SK-N-SH (cell line): ENCODE results near the gene ERC2. TPM values are rescaled to one million over a fixed set of nuclear protein-coding genes. Genes with fewer than 3 reads are reported as not detected.

Source experiments
- CTCF ChIA-PET: fragments of 300-600, 350-600 bp; formaldehyde crosslinking; extraction: SDS; loops from one replicate; lab custom pipeline; 2021; lab: Yijun Ruan, JAX
- POLR2A ChIA-PET: fragments of 350-600 bp; sonication (Branson Sonifier 250); formaldehyde crosslinking; extraction: SDS; loops from one replicate; lab custom pipeline; 2020; ENCODE audit warnings: antibody characterized with exemption, inconsistent platforms; lab: Yijun Ruan, JAX
- DNase-seq: peaks from one replicate; pipeline ENCODE4 v3.0.0; 2012
- H2AFZ ChIP-seq: fragments of 200-600 bp; sonication (generic); 2 replicates; pipeline ENCODE4 v1.8.1; 2016; ENCODE audit warnings: antibody characterized with exemption, mild to moderate bottlenecking, low read depth
- H3F3A ChIP-seq: fragments of 200-600 bp; sonication (generic); replicated peaks from 2 replicates; pipeline ENCODE3; 2016; ENCODE audit warnings: antibody characterized with exemption, mild to moderate bottlenecking; ENCODE audit not compliant: insufficient read depth
- H3K27ac ChIP-seq, 2 experiments: fragments of 200-500 bp in 1 of 2; fragments of 200-600 bp in 1 of 2; sonication (Bioruptor generic) in 1 of 2; sonication (generic), shearing (Covaris generic) in 1 of 2; 2 replicates each; pipeline versions ENCODE4 v1.5.1 to v1.6.1; 2014 to 2016; ENCODE audit warnings: low read depth in 2 of 2, inconsistent platforms in 1 of 2, low read length in 1 of 2, mild to moderate bottlenecking in 1 of 2, mixed read lengths in 1 of 2
- H3K27me3 ChIP-seq: fragments of 200-600 bp; sonication (generic), shearing (Covaris generic); 2 replicates; pipeline ENCODE4 v1.6.1; 2016; ENCODE audit warnings: mixed run types; ENCODE audit not compliant: insufficient read depth
- H3K36me3 ChIP-seq, 2 experiments: fragments of 200-500 bp in 1 of 2; fragments of 200-600 bp in 1 of 2; sonication (Bioruptor generic) in 1 of 2; sonication (generic) in 1 of 2; replicated peaks in 1 of 2; 2 replicates each; pipeline versions ENCODE3 to v1.5.1; 2014 to 2016; ENCODE audit warnings: low read length in 1 of 2, mild to moderate bottlenecking in 1 of 2; ENCODE audit not compliant: insufficient read depth in 2 of 2, control insufficient read depth in 1 of 2
- H3K4me1 ChIP-seq, 2 experiments: fragments of 200-500 bp in 1 of 2; fragments of 200-600 bp in 1 of 2; sonication (Bioruptor generic) in 1 of 2; sonication (generic), shearing (Covaris generic) in 1 of 2; 2 replicates each; pipeline versions ENCODE4 v1.5.1 to v1.6.1; 2014 to 2016; ENCODE audit warnings: low read depth in 1 of 2, low read length in 1 of 2, mixed run types in 1 of 2; ENCODE audit not compliant: insufficient read depth in 2 of 2, control insufficient read depth in 1 of 2
- H3K4me2 ChIP-seq: fragments of 200-600 bp; sonication (generic), shearing (Covaris generic); 2 replicates; pipeline ENCODE4 v1.6.1; 2017; ENCODE audit warnings: mixed run types
- H3K4me3 ChIP-seq, 2 experiments: fragments of 200-500 bp in 1 of 2; fragments of 200-600 bp in 1 of 2; sonication (Bioruptor generic) in 1 of 2; sonication (generic), shearing (Covaris generic) in 1 of 2; 2 replicates each; pipeline versions ENCODE4 v1.5.1 to v1.8.1; 2014 to 2016; ENCODE audit warnings: low read depth in 2 of 2, inconsistent platforms in 1 of 2, low read length in 1 of 2, mild to moderate bottlenecking in 1 of 2, mixed read lengths in 1 of 2, moderate library complexity in 1 of 2
- H3K79me2 ChIP-seq: fragments of 200-600 bp; sonication (generic); 2 replicates; pipeline ENCODE4 v1.8.1; 2017; ENCODE audit warnings: mild to moderate bottlenecking; ENCODE audit not compliant: insufficient read depth
- H3K9ac ChIP-seq: fragments of 200-600 bp; sonication (generic); 2 replicates; pipeline ENCODE4 v1.6.1; 2017; ENCODE audit warnings: mixed run types
- H3K9me2 ChIP-seq: fragments of 200-600 bp; sonication (generic); 2 replicates; pipeline ENCODE4 v1.6.1; 2017; ENCODE audit warnings: mixed run types
- H3K9me3 ChIP-seq: fragments of 200-600 bp; sonication (generic); 2 replicates; pipeline ENCODE4 v1.6.1; 2017; ENCODE audit warnings: mixed run types, mild to moderate bottlenecking, moderate library complexity
- H4K20me1 ChIP-seq: fragments of 200-600 bp; sonication (generic); 2 replicates; pipeline ENCODE4 v1.6.1; 2017; ENCODE audit warnings: mild to moderate bottlenecking, mixed run types; ENCODE audit not compliant: insufficient read depth
- CHD2 ChIP-seq: fragments of 150-350 bp; IDR thresholded peaks from 2 replicates; pipeline ENCODE4 v1.6.1; 2018; ENCODE audit warnings: low read length; ENCODE audit not compliant: partially characterized antibody
- FOXJ3 ChIP-seq: sonication (generic); formaldehyde crosslinking; IDR thresholded peaks from 2 replicates; pipeline ENCODE4 v1.5.1; 2020; ENCODE audit warnings: mild to moderate bottlenecking, missing genetic modification reagents
- FOXM1 ChIP-seq: IDR thresholded peaks from 2 replicates; pipeline ENCODE4 v1.4.0; 2012; ENCODE audit warnings: low read depth, mild to moderate bottlenecking
- GATA2 ChIP-seq: sonication (generic); formaldehyde crosslinking; IDR thresholded peaks from 2 replicates; pipeline ENCODE4 v1.5.0; 2020; ENCODE audit warnings: mild to moderate bottlenecking, missing genetic modification reagents
- JUND ChIP-seq: IDR thresholded peaks from 2 replicates; pipeline ENCODE4 v1.4.0; 2012
- MEF2A ChIP-seq: IDR thresholded peaks from 2 replicates; pipeline ENCODE4 v1.4.0; 2012; ENCODE audit warnings: low read depth, borderline replicate concordance
- MXI1 ChIP-seq: IDR thresholded peaks from 2 replicates; pipeline ENCODE4 v1.6.1; 2012; ENCODE audit warnings: mild to moderate bottlenecking, low read depth, low read length, improper control_type of control experiment
- NRF1 ChIP-seq: IDR thresholded peaks from 2 replicates; pipeline ENCODE4 v1.6.1; 2012; ENCODE audit warnings: low read depth, mild to moderate bottlenecking, low read length
- RAD21 ChIP-seq: IDR thresholded peaks from 2 replicates; pipeline ENCODE4 v1.6.1; 2012; ENCODE audit warnings: mild to moderate bottlenecking, low read length
- REST ChIP-seq: IDR thresholded peaks from 2 replicates; pipeline ENCODE4 v1.6.1; 2012; ENCODE audit warnings: mild to moderate bottlenecking, low read depth, low read length, moderate library complexity
- RXRA ChIP-seq: IDR thresholded peaks from 2 replicates; pipeline ENCODE4 v1.4.0; 2012; ENCODE audit warnings: low read depth, mild to moderate bottlenecking, borderline replicate concordance
- SIN3A ChIP-seq: IDR thresholded peaks from 2 replicates; pipeline ENCODE4 v1.6.1; 2012; ENCODE audit warnings: low read depth, mild to moderate bottlenecking, low read length, moderate library complexity, borderline replicate concordance
- SMC3 ChIP-seq: IDR thresholded peaks from 2 replicates; pipeline ENCODE4 v1.6.1; 2012; ENCODE audit warnings: low read depth, low read length, improper control_type of control experiment
- TAF1 ChIP-seq: IDR thresholded peaks from 2 replicates; pipeline ENCODE4 v1.6.1; 2012; ENCODE audit warnings: low read depth, mild to moderate bottlenecking, low read length, moderate library complexity, borderline replicate concordance
- YY1 ChIP-seq: IDR thresholded peaks from 2 replicates; pipeline ENCODE4 v1.4.0; 2012; ENCODE audit warnings: low read depth, mild to moderate bottlenecking
- ZBTB33 ChIP-seq: IDR thresholded peaks from 2 replicates; pipeline ENCODE4 v1.4.0; 2012; ENCODE audit warnings: low read depth, borderline replicate concordance
- WGBS: methylation state at CpG from one replicate; pipeline ENCODE4 v1.1.6; 2017; ENCODE audit warnings: low lambda C conversion rate; 5-methylcytosine and 5-hydroxymethylcytosine counted together
- polyA plus RNA-seq, 3 experiments: library from polyadenylated mRNA; depleted of rRNA; stranded (reverse); fragments of >200 nt; gene quantifications; 2 replicates each; pipeline ENCODE4 v1.2.3, GENCODE V29; 2012
- TF ChIP-seq, protein P1 (sequence below): fragments of 150-350 bp; IDR thresholded peaks from 2 replicates; pipeline ENCODE4 v1.6.1; 2016; ENCODE audit warnings: mild to moderate bottlenecking, low read depth, low read length
- TF ChIP-seq, protein P2 (sequence below): fragments of 200-600 bp; sonication (generic); IDR thresholded peaks from 2 replicates; pipeline ENCODE4 v1.6.1; 2017; ENCODE audit warnings: antibody characterized with exemption, mild to moderate bottlenecking, moderate library complexity

ERC2 gene
- polyA plus RNA-seq, 1 of the 3 experiments (the other 2 are of a cell fraction) = 1.6 TPM

DNA sequence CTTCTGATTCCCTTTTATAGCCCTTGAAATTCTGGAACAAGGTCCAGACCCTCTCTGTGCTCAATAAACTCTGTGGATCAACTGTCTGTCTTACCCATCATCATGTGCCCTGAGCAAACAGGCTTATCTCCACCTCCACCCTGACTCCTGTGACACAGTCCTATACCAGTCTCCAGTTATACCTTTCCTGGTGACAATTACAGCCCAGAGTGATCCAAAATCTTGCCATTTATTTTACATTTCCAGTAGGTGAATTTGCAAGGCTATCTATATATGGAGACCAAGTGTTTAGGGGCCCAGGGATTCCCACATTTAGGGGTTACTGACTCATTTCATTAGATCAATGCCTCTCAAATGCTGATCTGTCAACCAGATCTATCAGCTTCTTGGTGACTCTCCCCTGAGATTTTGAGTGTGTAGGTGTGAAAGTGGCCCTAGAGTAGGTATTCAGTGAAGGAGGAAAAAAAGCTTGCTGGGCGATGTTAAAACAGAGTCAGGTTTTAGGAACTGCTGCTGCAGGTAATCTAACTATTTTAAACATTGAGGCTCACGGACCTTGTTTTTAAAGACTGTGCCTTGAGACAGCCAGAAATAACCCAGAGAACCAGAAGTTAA, 751.5 kb downstream of the ERC2 start:
- H3K9ac ChIP-seq = no peak overlapping the region
- TF ChIP-seq NRF1 (no peak), SMC3 (no peak), RXRA (no peak), SIN3A (no peak), FOXJ3 (CRISPR knock-in tag) (no peak), TAF1 (no peak), MEF2A (no peak), FOXM1 (no peak), REST (no peak), ZBTB33 (no peak), RAD21 (no peak), YY1 (no peak), CHD2 (no peak), JUND (no peak), MXI1 (no peak), GATA2 (CRISPR knock-in tag) (no peak)
- TF ChIP-seq, protein P1, sequence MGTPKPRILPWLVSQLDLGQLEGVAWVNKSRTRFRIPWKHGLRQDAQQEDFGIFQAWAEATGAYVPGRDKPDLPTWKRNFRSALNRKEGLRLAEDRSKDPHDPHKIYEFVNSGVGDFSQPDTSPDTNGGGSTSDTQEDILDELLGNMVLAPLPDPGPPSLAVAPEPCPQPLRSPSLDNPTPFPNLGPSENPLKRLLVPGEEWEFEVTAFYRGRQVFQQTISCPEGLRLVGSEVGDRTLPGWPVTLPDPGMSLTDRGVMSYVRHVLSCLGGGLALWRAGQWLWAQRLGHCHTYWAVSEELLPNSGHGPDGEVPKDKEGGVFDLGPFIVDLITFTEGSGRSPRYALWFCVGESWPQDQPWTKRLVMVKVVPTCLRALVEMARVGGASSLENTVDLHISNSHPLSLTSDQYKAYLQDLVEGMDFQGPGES = no peak
- TF ChIP-seq, protein P2, sequence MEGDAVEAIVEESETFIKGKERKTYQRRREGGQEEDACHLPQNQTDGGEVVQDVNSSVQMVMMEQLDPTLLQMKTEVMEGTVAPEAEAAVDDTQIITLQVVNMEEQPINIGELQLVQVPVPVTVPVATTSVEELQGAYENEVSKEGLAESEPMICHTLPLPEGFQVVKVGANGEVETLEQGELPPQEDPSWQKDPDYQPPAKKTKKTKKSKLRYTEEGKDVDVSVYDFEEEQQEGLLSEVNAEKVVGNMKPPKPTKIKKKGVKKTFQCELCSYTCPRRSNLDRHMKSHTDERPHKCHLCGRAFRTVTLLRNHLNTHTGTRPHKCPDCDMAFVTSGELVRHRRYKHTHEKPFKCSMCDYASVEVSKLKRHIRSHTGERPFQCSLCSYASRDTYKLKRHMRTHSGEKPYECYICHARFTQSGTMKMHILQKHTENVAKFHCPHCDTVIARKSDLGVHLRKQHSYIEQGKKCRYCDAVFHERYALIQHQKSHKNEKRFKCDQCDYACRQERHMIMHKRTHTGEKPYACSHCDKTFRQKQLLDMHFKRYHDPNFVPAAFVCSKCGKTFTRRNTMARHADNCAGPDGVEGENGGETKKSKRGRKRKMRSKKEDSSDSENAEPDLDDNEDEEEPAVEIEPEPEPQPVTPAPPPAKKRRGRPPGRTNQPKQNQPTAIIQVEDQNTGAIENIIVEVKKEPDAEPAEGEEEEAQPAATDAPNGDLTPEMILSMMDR = no peak
- H2AFZ ChIP-seq = no peak overlapping the region
- no peaks in the 10 kb centered on the region for H3K79me2 ChIP-seq
- ChIA-PET POLR2A (no interaction called here), CTCF (interaction anchor here (1.2 to 1.6 kb wide), 2 partner anchors 30 to 535 kb away, joined by 3 to 4 read pairs; no protein-coding TSS in a partner anchor)
- peaks cover 13% of the 10 kb centered on the region for H3F3A ChIP-seq
- peaks cover 8 to 9% of the 10 kb centered on the region in 2 experiments; a peak in 3 of 4 replicates for H3K4me1 ChIP-seq
- WGBS = 89% methylated on average over 2 of the region's 2 CpGs
- H3K27ac ChIP-seq = no peak overlapping the region
- no peaks in the 10 kb centered on the region for H3K9me2 ChIP-seq
- no peak overlapping the region for H3K4me3 ChIP-seq
- no peaks in the 10 kb centered on the region for H4K20me1 ChIP-seq
- H3K36me3 ChIP-seq = no peaks in the 10 kb centered on the region
- no peaks in the 10 kb centered on the region for H3K9me3 ChIP-seq
- H3K4me2 ChIP-seq = no peak overlapping the region
- no peaks in the 10 kb centered on the region for H3K27me3 ChIP-seq
- no peak for DNase-seq
